NB4 (cell line): ENCODE results near the gene CCDC154.

Experiments
- CTCF ChIP-seq: IDR thresholded peaks from one replicate; pipeline ENCODE4 v1.5.1; 2012; ENCODE audit warnings: low read depth, low read length
- MAX ChIP-seq: IDR thresholded peaks from 2 replicates; pipeline ENCODE4 v1.6.1; 2011; ENCODE audit warnings: low read depth, low read length
- POLR2A ChIP-seq: IDR thresholded peaks from 2 replicates; pipeline ENCODE4 v1.6.1; 2011; ENCODE audit warnings: mild to moderate bottlenecking; ENCODE audit not compliant: insufficient read length; ENCODE audit errors: extremely low read depth

DNA sequence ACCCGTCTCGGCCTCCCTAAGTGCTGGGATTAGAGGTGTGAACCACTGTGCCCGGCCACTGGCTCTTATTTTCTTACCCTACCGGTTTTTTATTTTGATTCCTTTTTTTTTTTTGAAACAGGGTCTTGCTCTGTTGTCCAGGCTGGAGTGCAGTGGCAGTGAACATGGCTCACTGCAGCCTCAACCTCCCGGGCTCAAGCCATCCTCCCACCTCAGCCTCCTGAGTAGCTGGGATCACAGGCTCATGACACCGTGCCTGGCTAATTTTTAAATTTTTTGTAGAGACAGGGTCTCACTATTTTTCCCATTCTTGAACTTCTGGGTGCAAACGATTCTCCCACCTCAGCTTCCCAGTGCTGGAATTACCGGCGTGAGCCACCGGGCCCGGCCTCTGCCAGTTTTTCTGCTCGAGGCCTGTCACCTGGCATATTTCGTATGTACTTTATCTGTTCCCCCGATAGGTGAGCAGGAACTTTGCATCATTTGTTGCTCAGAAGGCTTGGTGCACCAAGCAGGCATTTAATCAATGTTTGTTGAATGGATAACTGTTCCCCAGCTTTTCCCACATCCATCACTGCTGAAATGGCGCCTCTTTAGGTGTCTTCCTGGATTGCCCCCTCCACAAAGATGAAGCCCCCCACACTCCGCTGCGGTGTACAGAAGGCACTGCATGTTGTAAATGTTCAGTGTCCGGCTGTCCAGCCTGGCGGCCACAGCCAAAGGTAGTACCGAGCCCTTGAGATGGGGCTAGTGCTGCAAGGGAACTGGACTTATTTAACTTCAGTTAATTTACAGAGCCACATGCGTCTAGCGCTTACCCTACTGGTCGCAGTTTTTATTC, 47.9 kb upstream of the CCDC154 start:
- TF ChIP-seq MAX = no peak
- no peak for TF ChIP-seq CTCF
- peak; percentile 4 for TF ChIP-seq POLR2A
